ENCODE data around the gene RAC2.

- TF ChIP-seq, protein P1, sequence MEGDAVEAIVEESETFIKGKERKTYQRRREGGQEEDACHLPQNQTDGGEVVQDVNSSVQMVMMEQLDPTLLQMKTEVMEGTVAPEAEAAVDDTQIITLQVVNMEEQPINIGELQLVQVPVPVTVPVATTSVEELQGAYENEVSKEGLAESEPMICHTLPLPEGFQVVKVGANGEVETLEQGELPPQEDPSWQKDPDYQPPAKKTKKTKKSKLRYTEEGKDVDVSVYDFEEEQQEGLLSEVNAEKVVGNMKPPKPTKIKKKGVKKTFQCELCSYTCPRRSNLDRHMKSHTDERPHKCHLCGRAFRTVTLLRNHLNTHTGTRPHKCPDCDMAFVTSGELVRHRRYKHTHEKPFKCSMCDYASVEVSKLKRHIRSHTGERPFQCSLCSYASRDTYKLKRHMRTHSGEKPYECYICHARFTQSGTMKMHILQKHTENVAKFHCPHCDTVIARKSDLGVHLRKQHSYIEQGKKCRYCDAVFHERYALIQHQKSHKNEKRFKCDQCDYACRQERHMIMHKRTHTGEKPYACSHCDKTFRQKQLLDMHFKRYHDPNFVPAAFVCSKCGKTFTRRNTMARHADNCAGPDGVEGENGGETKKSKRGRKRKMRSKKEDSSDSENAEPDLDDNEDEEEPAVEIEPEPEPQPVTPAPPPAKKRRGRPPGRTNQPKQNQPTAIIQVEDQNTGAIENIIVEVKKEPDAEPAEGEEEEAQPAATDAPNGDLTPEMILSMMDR (IDR thresholded peaks at IDR 0.05 in 2 of 3, conservative IDR thresholded peaks at IDR 0.05 in 1 of 3; ENCODE audit: insufficient read depth in 2 of 3, low read depth in 1 of 3, low read length in 3 of 3) = peak; percentile 63 to 72 (median 69)
- peak; percentile 55; the same call in 1 of the 2 replicates for TF ChIP-seq PKNOX1 (IDR thresholded peaks at IDR 0.05)
- TF ChIP-seq E2F4 (CRISPR knock-in tag; IDR thresholded peaks at IDR 0.05; ENCODE audit: low read depth) = no peak
- TF ChIP-seq SREBF2 (CRISPR knock-in tag; IDR thresholded peaks at IDR 0.05) = no peak
- no peak for TF ChIP-seq TCF7 (IDR thresholded peaks at IDR 0.05; ENCODE audit: borderline replicate concordance)
- no peak for TF ChIP-seq ZFP91 (CRISPR knock-in tag; IDR thresholded peaks at IDR 0.05)
- no peak for TF ChIP-seq EP300 (IDR thresholded peaks at IDR 0.05; ENCODE audit: low read length)
- TF ChIP-seq RNF219 (CRISPR knock-in tag; IDR thresholded peaks at IDR 0.05) = no peak
- no peak for TF ChIP-seq ILF3 (IDR thresholded peaks at IDR 0.05; ENCODE audit: borderline replicate concordance)
- TF ChIP-seq, protein P2, sequence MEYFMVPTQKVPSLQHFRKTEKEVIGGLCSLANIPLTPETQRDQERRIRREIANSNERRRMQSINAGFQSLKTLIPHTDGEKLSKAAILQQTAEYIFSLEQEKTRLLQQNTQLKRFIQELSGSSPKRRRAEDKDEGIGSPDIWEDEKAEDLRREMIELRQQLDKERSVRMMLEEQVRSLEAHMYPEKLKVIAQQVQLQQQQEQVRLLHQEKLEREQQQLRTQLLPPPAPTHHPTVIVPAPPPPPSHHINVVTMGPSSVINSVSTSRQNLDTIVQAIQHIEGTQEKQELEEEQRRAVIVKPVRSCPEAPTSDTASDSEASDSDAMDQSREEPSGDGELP (CRISPR knock-in tag; IDR thresholded peaks at IDR 0.05; ENCODE audit: borderline replicate concordance) = no peak
- no peak for TF ChIP-seq SNIP1 (IDR thresholded peaks at IDR 0.05; ENCODE audit: low read depth)
- TF ChIP-seq AFF4 (CRISPR knock-in tag; IDR thresholded peaks at IDR 0.05) = no peak
- no peak for TF ChIP-seq POLR2AphosphoS5 (IDR thresholded peaks at IDR 0.05; ENCODE audit: control insufficient read depth, insufficient read depth, low read depth, low read length)
Observed at GRCh38 chr22:37198258-37199102, 45.6 kb downstream of the RAC2 start.

Data from K562 (cell line).